Activated CD4-positive, alpha-beta T cell treated with anti-CD3 and anti-CD28 coated beads for 48 hours (primary cell): ENCODE data around the gene TMC6.
"Not testable (repeated sequence)": the region's sequence is repeated elsewhere in the genome, so short reads cannot be mapped to it uniquely, and the experiment has no call there.

Source experiments
- DNase-seq: peaks from one replicate; pipeline ENCODE4 v3.0.0-alpha.2; 2020

Gene TMC6

DNA sequence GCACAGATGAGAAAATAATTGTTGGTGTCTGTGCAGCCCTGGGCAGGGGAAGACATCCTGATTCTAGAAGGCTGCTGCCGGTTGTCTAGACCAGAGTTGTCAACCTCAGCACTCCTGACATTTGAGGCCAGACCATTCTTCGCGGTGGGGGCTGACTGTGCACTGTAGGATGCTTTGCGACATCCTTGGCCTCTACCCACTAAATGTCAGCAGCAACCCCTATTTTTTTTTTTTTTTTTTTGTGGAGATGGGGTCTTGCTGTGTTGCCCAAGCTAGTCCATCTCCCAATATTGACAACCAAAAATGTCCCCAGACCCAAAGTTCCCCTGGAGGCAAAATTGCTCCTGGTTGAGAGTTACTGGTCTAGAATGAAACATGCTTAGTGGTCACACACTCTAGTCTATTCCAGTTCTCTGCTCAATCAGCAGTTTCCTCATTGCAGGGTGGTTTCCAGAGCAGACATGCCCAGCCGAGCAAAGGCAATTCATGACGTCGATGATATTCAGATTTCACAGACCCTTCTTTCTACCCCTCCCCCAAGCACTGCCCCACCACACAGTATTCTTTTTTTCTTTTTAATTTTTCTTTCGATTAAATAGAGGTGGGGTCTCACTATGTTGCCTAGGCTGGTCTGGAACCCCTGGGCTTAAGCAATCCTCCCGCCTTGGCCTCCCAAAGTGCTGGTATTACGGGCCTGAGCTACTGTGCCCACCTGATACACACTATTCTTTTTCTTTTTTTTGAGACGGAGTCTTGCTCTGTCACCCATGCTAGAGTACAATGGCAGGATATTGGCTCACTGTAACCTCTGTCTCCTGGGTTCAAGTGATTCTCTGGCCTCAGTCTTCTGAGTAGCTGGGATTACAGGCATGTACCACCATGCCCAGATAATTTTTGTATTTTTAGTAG, 26.6 kb upstream of the TMC6 start:
- no peak for DNase-seq

DNA sequence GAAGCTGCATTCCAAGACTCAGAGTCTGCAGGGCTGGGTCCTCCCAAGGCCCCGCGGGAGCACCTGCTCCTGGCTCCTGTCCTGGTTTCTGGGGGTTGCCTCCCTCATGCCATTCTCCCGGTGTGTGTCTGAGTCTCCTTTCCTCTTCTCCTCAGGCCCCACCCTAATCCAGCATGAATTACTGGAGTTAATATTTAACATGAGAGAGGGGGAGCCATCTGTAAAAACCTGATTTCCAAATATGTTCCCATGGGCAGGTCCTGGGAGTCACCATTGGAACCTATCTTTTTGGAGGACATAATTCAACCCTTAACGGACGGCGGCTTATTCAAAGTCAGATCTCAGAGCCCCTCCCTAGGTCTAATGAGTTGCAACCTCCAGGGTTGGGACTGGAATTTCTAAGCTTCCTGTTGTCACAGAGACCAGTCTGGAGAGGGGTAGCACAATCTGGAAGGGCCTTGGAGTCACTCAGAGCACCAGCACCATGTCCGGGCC, 23.0 kb upstream of the TMC6 start:
- no peak for DNase-seq

DNA sequence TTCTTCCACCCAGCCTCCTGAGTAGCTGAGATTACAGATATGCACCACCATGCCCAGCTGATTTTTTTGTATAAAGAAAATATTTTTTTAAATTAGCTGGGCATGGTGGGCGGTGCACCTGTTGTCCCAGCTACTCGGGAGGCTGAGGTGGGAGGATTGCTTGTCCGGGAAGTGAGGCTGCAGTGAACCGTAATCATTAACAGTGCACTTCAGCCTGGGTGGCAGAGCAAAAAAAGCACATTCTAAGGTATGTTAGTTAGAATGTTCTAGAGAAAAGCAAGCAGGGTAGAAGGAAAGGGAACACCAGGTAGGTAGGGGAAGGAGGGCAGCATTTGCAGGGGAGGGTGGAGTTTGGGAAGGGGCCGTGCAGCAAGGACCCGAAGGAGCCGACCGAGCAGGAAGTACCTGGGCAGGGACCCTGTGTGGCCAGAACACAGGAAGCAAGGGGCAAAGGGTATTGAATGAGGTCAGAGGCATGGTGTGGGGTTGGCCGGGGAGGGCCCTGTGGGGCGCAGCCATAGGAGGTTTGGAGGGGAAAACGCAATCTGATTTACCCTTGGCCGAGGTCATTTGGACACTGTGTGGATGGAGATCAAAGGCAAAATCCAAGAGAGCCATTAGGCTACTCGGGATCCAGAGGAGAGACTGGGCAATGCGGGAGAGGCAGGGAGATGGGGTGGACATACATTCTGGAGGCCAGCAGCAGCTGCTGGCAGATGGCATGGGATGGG, 19.9 kb upstream of the TMC6 start:
- DNase-seq: no peak

DNA sequence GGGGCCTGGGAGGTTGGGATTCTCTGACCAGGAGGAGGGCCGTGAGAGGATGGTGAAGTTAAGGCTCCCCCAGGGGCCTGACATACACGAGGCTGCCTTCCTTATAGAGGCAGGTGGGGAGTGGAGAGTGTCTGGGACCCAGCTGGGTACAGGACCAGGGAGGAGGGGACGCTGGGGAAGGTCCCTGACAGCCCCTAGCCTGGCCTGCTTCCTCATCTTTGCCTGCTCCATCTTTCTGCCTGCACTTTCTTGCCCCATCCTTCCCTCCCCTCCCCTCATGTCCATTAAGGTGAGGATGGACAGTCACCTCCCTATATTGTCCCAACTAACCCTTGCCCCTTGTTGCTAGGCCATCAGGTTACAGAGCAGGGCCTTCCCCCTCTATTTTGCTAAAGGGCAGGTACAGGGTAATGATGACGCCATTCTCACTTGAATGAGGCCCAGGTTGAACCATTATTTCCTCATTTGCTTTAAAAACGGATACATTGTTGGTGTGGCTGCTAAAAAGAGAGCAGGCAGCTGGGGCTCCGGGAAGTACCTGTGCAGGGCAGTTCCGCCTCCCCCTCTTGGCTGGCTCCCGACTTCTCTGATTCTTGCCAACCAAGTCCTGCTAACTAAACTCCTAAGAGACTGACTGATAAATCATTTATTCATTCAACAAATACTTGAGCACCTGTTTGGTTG, 18.9 kb upstream of the TMC6 start:
- no peak for DNase-seq

DNA sequence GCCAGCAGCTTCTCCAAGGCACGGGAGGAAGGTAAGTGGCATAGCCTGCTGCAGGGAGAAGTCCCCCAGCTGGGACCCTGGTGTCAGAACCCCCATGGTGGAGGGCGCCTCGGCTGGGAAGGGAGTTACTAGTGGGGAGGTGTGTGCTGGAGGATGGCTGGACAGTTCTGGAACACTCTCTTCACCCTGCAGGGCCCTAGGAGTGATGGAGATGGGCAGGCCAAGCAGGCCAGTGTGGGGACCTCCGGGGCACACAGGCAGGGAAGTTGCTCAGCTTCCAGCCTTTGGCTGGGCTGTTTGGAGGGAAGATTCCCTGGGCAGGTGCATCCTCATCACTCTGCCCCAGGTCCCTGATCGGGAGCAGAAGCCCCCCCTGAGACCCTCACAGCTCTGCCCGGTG, 18.3 kb upstream of the TMC6 start:
- no peak for DNase-seq

DNA sequence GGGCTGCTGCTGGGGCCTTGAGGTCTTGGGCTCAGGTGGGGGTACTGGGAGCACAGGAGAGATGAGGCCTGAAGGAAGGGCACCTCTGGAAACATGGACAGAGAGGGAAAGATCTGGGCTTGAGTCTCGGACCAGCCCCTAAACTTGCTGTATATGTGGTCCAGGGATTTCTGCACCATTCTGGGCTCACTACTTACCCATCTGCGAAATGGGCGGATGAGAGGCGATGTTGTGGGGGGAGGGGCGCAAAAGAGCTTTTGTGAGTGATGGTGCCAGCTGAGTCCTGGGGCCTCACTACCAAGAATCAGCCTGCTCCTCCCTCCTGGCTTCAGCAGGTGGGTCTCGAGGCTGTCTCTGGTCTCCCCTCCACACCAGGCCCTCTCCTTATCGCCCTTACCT, 17.9 kb upstream of the TMC6 start:
- DNase-seq: no peak

DNA sequence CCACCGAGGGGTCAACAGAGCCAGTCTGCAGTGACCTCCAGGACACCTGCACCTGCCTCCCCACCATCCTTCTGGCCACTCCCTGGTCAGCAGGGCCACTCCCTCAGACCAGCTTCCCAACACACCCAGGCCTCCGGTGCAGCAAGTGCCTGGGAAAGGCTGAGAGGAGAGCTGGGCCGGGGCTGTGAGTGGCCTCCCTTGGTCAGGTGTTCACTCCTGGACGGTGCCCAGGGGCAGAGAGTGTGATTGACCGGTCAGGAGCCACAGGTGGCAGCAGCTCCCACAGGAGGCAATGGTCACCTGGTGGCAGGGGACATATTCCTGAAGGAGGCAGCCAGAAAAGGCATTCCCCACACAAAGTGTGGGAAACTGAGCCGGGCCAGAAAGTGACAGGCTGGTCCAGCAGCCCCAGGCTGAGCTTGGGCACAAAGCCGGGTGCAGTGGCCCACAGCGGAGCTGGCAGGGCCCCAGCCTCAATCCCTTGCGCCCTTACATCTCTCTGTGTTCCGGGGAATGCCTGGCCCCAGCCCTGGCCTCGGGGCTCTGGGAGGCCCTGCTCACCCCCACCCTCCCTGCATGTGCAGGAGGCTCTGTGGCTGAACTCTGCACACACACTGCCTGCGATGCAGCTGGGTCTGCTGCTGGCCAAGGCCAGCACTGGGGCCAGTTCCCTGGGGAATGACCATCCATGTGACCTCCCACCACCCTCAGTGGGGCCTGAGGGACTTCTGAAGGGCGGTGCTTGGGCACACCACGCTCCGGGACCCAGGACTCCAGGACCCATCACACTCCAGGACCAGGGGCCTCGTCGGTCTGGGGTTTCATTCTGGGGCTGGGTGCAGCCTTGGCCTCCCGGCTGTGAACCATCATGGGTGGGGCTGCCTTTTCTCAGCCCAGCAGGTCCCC, 16.4 kb upstream of the TMC6 start:
- DNase-seq: no peak

DNA sequence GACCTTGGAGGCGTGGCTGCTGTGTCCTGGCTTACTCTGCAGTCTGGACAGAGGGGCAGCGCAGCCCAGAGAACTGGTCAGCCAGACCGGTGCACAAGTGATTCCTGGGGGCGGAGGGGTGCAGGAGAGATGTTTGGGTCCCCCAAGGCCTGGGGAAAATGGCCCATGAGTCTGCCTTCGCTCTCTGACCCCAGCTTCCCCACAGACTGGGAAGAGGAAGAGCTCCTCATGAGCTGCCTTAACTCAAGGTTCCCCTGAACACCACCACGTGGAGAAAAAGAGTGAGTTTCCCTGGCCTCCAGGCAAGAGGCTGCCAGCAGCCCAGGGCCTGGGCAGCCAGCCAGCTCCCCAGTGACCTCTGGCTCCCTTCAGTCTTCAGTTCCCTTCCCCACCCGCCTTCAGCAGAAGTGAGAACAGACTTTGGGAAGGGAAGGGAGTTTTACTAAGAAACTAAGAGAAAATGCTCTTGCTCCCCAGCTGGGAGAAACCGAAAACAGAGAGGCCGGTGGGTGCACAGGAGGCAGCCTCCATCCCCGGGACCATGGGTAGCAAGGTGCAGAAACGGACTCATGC, 15.7 kb upstream of the TMC6 start:
- DNase-seq: no peak

DNA sequence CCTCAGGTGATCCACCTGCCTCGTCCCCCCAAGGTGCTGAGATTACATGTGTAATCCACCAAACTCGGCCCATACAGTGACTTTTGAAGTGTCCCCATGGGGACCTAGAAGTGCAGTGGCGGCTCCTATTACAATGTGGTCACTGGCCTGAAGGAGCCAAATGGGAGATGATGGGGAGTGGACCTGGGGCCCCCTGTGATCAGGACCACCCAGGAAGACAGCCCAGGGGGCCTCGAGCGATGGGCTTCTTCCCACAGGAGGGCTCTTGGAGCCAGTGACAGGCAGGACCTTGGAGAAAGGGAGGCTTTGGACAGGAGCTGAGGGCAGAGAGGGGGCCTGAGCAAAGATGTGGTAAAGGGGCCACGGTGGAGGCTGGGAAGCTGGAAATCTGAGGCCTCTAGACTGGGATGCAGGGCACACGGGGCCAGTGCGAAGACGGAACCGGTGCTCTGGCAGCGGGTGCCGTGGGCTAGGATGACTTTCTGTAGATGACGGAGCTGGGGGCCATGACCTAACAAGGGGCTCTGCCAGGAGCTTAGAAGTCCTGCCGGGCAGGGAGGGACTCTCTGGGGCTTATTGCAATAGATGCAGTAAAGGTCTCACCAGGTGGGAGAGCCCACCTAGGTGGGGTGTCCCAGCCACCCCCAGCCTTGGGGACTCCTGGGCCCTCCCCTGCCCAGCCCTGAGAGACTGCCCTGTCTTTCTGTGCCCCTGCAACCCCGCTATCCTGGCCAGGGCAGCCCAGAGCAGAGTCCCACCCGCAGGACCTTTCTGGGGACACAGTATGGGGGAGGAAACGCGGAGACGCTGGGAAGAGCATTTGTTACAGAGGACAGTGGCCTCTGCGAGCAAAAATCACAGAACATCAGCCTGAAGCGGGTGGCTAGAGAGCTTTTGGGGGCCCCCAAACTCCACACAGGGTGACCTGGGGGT, 14.9 kb upstream of the TMC6 start:
- DNase-seq: no peak

DNA sequence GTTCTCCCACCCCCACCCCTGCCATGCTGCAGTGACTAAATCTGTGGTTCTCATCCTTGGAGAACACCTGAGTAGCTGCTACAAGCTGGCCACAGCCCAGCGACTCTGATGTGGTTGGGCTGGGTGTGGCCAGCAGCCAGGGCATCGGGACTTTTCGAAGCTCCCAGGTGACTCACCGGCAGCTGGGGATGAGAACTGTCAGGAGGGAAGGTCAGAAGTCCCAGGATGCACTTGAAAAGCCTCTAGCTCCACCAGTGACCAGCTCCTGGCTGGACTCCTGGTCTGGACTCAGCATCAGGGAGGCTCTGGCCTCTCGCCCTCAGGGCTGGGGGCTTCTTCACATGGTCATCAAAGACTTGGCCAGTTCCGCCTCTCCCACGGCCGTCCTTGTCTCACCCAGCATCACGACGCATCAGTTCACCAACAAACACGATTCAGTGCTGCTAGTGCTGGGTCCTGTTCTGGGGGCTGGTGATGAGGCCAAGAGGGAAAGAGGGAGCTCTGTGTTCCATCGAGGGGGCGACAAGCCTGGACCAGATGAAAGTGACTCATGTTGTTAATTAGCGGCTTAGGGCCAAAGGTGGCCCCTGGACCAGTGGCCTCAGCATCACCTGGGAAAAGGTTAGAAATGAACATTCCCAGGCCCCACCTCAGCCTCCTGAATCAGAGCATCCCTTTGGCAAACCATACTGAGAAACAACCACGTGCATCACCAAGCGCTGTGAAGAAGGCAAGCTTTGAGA, 13.7 kb upstream of the TMC6 start:
- DNase-seq: no peak

DNA sequence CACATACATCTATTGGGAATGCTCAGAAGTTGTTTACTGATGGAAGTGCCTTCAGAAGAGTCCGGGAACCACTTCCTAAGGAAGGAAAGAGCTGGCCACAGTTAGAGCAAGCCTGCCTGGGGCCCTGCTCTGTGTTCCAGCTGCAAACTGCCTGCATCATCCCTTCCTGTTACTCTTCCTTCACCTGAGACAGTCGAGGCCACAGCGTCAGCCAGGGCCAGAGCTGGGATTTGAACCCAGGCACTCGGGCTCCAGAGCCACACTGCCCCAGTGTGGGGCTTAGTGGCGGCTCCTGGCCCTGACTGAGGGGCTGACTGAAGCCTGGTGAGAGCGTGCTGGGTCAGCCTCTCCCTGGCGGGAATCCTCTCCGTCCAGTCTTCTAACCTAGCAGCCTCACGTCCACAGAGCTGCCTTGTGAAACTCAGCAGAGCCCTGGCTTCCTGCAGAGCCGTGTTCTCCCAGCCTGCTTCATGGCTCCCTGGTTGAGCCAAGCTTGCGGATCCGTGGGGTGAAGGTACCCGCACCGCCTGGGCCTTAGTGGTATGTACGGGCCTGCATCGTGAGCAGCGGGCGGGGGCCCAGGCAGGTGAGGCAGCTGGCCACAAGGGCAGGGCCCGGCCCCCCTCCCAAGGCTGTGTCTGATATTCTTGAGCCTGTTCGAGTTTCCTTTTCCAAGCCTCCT, 13.0 kb upstream of the TMC6 start:
- DNase-seq: no peak

DNA sequence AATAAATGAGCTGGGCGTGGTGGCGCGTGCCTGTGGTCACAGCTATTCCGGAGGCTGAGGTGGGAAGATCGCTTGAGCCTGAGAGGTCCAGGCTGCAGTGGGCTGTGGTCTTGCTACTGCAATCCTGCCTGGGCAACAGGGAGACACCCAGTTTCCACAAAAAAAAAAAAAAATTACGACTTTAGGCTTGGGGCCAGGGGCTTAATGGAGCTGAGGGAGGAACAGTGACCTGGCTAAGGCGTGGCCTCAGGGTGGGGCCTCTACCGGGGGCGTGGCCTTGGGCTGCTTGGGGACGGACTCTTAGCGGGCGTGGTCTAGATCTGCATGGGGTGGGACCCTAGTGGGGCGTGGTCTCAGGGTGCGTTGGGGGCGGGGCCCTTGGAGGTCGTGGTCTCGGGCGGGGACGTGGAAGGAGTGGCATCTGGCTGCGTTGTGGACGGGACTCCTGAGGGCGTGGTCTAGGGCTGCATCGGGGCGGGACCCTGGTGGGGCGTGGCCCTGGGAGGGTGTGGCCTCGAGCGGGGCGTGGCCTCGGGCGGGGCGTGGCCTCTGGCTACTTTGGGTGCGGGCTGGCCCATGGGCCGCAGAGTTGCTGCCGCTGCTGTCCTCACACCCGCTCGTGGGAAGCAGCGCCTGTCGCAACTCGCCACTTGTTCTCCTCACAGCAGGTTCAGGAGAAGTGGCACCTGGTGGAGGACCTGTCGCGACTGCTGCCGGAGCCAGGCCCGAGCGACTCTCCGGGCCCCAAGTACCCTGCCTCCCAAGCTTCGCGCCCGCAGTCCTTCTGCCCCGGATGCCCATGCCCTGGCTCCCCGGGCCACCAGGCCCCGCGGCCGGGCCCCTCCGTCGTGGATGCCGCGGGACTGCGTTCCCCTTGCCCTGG, 11.9 kb upstream of the TMC6 start:
- DNase-seq: peak; percentile 99

DNA sequence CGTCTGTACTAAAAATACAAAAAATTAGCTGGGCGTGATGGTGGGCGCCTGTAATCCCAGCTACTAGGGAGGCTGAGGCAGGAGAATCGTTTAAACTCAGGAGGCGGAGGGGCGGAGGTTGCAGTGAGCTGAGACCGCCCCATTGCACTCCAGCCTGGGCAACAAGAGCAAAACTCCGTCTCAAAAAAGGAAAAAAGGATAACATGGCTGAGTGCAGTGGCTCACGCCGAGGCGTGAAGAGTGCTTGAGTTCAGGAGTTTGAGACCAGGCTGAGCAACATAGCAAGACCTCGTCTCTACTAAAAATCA, 11.3 kb upstream of the TMC6 start:
- DNase-seq: not testable (repeated sequence)

DNA sequence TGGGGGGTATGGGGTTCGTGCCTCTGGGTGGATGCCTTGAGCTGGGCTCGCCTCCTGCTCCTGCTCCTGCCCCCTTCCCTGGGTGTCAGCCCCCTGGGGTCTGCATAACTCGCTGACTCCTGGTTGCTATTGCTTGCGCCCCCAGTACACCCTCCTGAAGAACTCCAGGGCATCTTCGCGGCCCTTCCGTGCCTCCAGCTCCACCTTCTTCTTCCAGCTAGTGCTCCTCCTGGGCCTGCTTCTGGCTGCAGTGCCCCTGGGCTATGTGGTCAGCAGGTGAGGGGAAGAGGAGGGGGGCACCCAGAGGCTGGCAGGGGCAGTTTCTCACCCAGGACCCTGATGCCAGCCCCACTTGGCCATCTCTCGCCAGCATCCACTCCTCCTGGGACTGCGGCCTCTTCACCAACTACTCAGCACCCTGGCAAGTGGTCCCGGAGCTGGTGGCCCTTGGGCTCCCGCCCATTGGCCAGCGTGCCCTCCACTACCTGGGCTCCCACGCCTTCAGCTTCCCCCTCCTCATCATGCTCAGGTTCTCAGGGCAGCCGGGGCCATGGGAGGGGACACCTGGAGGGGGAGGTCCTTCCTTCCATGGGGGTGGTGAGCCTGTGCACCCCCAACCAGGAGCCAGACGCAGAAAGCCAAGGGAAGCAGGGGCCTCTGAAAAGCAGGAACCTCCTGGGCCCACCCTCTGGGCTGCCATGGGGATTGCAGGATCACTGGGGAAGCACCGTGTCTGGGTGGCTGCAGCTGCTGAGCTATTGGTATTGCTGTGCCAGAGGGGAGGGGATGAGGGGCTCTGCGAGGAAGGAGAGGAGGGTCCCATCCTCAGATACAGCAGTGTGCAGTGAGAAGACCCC, 9.9 kb upstream of the TMC6 start:
- no peak for DNase-seq

DNA sequence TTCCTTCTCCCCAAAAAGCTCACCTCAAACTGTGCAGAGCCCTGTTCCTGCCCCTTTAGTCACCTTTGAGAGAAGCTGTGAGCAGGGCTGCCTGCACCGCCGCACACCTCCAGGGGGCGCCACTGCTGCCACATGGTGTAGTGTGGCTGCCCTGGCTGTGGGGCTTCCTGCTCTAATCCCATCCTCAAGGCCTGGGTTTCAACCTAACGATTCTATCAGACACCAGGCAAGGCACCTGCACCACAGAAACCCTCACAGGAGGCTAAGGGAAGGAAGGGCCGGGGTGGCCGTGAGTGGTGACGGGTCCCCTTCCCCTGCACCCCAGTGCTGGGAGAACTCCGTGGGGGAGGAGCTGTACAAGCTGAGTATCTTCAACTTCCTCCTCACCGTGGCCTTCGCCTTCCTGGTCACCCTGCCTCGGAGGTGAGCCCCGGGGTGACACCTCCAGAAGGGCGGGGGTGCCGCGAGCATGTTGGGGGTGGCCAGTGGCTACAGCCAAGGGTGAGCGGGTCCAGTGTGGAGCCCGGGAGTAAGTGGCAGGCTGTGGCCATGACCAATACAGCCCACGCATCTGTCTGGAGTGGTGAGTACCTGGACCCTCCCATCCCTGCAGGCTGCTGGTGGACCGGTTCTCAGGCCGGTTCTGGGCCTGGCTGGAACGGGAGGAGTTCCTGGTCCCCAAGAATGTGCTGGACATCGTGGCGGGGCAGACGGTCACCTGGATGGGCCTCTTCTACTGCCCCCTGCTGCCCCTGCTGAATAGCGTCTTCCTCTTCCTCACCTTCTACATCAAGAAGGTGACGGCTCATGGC, 9.0 kb upstream of the TMC6 start:
- peak; percentile 75 for DNase-seq

DNA sequence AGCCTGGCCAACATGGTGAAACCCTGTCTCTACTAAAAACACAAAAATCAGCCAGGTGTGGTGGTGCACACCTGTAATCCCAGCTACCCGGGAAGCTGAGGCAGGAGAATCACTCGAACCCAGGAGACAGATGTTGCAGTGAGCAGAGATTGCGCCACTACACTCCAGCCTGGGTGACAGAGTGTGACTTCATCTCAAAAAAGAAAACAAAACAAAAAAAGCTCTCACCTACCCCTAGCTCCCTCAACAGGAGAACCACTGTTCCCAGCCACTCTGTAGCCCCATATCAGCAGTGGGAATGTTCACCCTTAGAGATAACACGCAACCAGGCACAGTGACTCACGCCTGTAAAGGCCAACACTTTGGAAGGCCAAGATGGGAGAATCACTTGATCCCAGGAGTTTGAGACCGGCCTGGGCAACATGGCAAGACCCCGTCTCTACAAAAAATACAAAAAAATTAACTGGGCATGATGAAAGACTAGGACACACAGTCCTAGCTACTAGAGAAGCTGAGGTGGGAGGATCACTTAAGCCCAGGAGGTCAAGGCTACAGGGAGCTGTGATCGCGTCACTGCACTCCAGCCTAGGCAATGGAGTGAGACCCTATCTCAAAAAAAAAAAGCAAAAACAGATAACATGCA, 7.4 kb upstream of the TMC6 start:
- no peak for DNase-seq
